Fibroblast of lung (primary cell): ENCODE measurements around the gene CTBP1. TPM values are rescaled to one million over a fixed set of nuclear protein-coding genes. Genes with fewer than 3 reads are reported as not detected.

ENCODE experiments used
- DNase-seq, 2 donors: peaks; one replicate each; pipeline versions ENCODE4 v3.0.0 to v3.0.0-alpha.2; 2010; ENCODE audit warnings: low read depth in 2 of 2
- H2AFZ ChIP-seq: 2 replicates; pipeline ENCODE4 v1.5.1; 2012; ENCODE audit warnings: low read length, control low read depth, inconsistent platforms
- H3K27ac ChIP-seq: 2 replicates; pipeline ENCODE4 v1.5.1; 2011; ENCODE audit warnings: low read length, control low read depth; ENCODE audit not compliant: insufficient read depth
- H3K27me3 ChIP-seq: 2 replicates; pipeline ENCODE4 v1.5.1; 2011; ENCODE audit warnings: mild to moderate bottlenecking, low read length; ENCODE audit not compliant: control insufficient read depth, insufficient read depth
- H3K36me3 ChIP-seq: 2 replicates; pipeline ENCODE4 v1.5.1; 2011; ENCODE audit warnings: low read length; ENCODE audit not compliant: control insufficient read depth, insufficient read depth
- H3K4me1 ChIP-seq: 2 replicates; pipeline ENCODE4 v1.5.1; 2011; ENCODE audit warnings: low read length; ENCODE audit not compliant: control insufficient read depth, insufficient read depth; ENCODE audit errors: extremely low read depth
- H3K4me2 ChIP-seq: 2 replicates; pipeline ENCODE4 v1.5.1; 2011; ENCODE audit warnings: low read length, control low read depth; ENCODE audit not compliant: insufficient read depth; ENCODE audit errors: extremely low read depth
- H3K4me3 ChIP-seq, 4 experiments: fragments of 200-600 bp in 1 of 4; sonication (generic) in 1 of 4; replicated peaks in 1 of 4; 2 replicates each; pipeline ENCODE4 v1.5.1; 2011 to 2016; ENCODE audit warnings: low read length in 4 of 4, low read depth in 3 of 4, mild to moderate bottlenecking in 3 of 4, control low read depth in 2 of 4, inconsistent platforms in 1 of 4, mixed read lengths in 1 of 4; ENCODE audit not compliant: insufficient read depth in 1 of 4; ENCODE audit errors: control extremely low read depth in 1 of 4
- H3K79me2 ChIP-seq: 2 replicates; pipeline ENCODE4 v1.5.1; 2012; ENCODE audit warnings: mild to moderate bottlenecking, low read length, inconsistent platforms; ENCODE audit not compliant: control insufficient read depth, insufficient read depth
- H3K9ac ChIP-seq: 2 replicates; pipeline ENCODE4 v1.5.1; 2011; ENCODE audit warnings: mild to moderate bottlenecking, low read length, control low read depth; ENCODE audit not compliant: insufficient read depth
- H3K9me3 ChIP-seq: 2 replicates; pipeline ENCODE4 v1.5.1; 2012; ENCODE audit warnings: low read depth, low read length; ENCODE audit not compliant: control insufficient read depth, insufficient read depth
- H4K20me1 ChIP-seq: 2 replicates; pipeline ENCODE4 v1.5.1; 2011; ENCODE audit warnings: low read length; ENCODE audit not compliant: control insufficient read depth, insufficient read depth; ENCODE audit errors: extremely low read depth
- EZH2 ChIP-seq: IDR thresholded peaks from 2 replicates; pipeline ENCODE4 v1.5.1; 2012; ENCODE audit warnings: low read length, control low read depth, mild to moderate bottlenecking; ENCODE audit errors: missing control alignments
- polyA plus RNA-seq, 2 donors: library from polyadenylated mRNA; depleted of rRNA in 1 of 2; stranded (reverse) in 1 of 2; unstranded in 1 of 2; fragments of >200 nt; gene quantifications; 2 replicates each; pipeline ENCODE4 v1.2.1, GENCODE V29; 2011 to 2012; ENCODE audit warnings: missing spikeins in 1 of 2
- total RNA-seq: library from RNA; depleted of rRNA; stranded (reverse); fragments of >200 nt; gene quantifications from 2 replicates; pipeline ENCODE4 v1.2.1, GENCODE V29; 2014
- TF ChIP-seq, protein P1 (sequence below), 2 donors: IDR thresholded peaks in 1 of 2; conservative IDR thresholded peaks in 1 of 2; 1 replicate in 1 of 2; 2 replicates in 1 of 2; pipeline ENCODE4 v1.5.1; 2011 to 2012; ENCODE audit warnings: low read length in 2 of 2, control low read depth in 1 of 2, inconsistent platforms in 1 of 2, low read depth in 1 of 2, mild to moderate bottlenecking in 1 of 2

The CTBP1 gene
- total and polyA plus RNA-seq, 2 donors (not counting 1 experiment from before 2014, with no cell fraction given): 78.2 to 249 TPM

GRCh38 chr4:1216869-1217294 lies 32.0 kb downstream of the CTBP1 start:
- H3K9ac ChIP-seq: no peak overlapping the region
- no peak overlapping the region for H3K4me2 ChIP-seq
- no peak for DNase-seq
- TF ChIP-seq, protein P1, sequence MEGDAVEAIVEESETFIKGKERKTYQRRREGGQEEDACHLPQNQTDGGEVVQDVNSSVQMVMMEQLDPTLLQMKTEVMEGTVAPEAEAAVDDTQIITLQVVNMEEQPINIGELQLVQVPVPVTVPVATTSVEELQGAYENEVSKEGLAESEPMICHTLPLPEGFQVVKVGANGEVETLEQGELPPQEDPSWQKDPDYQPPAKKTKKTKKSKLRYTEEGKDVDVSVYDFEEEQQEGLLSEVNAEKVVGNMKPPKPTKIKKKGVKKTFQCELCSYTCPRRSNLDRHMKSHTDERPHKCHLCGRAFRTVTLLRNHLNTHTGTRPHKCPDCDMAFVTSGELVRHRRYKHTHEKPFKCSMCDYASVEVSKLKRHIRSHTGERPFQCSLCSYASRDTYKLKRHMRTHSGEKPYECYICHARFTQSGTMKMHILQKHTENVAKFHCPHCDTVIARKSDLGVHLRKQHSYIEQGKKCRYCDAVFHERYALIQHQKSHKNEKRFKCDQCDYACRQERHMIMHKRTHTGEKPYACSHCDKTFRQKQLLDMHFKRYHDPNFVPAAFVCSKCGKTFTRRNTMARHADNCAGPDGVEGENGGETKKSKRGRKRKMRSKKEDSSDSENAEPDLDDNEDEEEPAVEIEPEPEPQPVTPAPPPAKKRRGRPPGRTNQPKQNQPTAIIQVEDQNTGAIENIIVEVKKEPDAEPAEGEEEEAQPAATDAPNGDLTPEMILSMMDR (conservative IDR thresholded peaks at IDR 0.05 in 1 of 2, IDR thresholded peaks at IDR 0.05 in 1 of 2; ENCODE audit: low read depth in 1 of 2, low read length in 2 of 2): no peak
- no peak for TF ChIP-seq EZH2
- H3K4me3 ChIP-seq: no peak overlapping the region
- H3K9me3 ChIP-seq: no peaks in the 10 kb centered on the region
- peaks cover 2% of the 10 kb centered on the region for H4K20me1 ChIP-seq
- no peaks in the 10 kb centered on the region for H3K27me3 ChIP-seq
- H3K79me2 ChIP-seq: peaks cover 10% of the 10 kb centered on the region
- peaks cover 43% of the 10 kb centered on the region for H3K36me3 ChIP-seq
- H2AFZ ChIP-seq: no peak overlapping the region
- no peak overlapping the region for H3K27ac ChIP-seq
- H3K4me1 ChIP-seq: peaks cover 8% of the 10 kb centered on the region

DNA sequence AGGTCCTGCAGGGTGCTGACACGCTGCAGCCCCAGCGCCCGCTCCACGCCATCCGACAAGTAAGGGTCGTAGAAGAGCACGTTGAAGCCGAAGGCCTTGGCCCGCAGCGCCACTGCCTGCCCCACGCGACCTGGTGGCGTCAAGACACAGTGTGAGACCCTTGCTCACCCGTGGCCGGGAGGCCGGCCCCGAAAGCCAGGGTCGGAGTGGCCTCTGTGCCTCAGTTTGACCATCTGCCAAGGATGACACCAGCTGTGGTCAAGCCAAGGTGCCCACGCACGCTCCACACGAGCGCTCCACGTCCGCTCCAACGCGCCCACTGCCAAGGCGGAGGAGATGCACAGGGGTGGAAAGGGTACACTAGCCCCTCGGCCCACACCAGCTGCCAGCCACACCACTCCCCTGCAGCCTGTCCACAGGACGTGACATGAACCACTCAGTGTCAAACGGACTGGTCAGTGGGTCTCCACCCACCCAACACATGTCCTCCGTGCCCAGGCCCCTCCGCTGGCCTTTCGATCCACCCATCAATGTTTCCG lies 32.8 kb downstream of the CTBP1 start:
- H3K27me3 ChIP-seq: no peaks in the 10 kb centered on the region
- no peak overlapping the region for H3K4me3 ChIP-seq
- TF ChIP-seq, protein P1 (conservative IDR thresholded peaks at IDR 0.05 in 1 of 2, IDR thresholded peaks at IDR 0.05 in 1 of 2; ENCODE audit: low read depth in 1 of 2, low read length in 2 of 2): no peak
- TF ChIP-seq EZH2: no peak
- no peak overlapping the region for H3K9ac ChIP-seq
- H2AFZ ChIP-seq: no peak overlapping the region
- no peak overlapping the region for H3K4me2 ChIP-seq
- H3K79me2 ChIP-seq: peaks cover 10% of the 10 kb centered on the region
- DNase-seq: no peak
- H3K27ac ChIP-seq: no peak overlapping the region
- no peaks in the 10 kb centered on the region for H3K9me3 ChIP-seq
- peaks cover 39% of the 10 kb centered on the region for H3K36me3 ChIP-seq
- H3K4me1 ChIP-seq: peaks cover 8% of the 10 kb centered on the region
- peaks cover 2% of the 10 kb centered on the region for H4K20me1 ChIP-seq

GRCh38 chr4:1215141-1216075 lies 33.5 kb downstream of the CTBP1 start:
- Histone ChIP-seq H3K79me2 (peaks cover 10% of the 10 kb centered on the region), H3K27me3 (no peaks in the 10 kb centered on the region), H2AFZ (no peak overlapping the region), H3K36me3 (peaks cover 42% of the 10 kb centered on the region), H3K27ac (no peak overlapping the region), H3K9me3 (no peaks in the 10 kb centered on the region), H3K4me1 (peaks cover 14% of the 10 kb centered on the region), H3K9ac (no peak overlapping the region), H3K4me2 (no peak overlapping the region), H3K4me3 (no peak overlapping the region), H4K20me1 (peaks cover 2% of the 10 kb centered on the region)
- TF ChIP-seq, protein P1 (conservative IDR thresholded peaks at IDR 0.05 in 1 of 2, IDR thresholded peaks at IDR 0.05 in 1 of 2; ENCODE audit: low read depth in 1 of 2, low read length in 2 of 2): no peak
- no peak for TF ChIP-seq EZH2
- DNase-seq: peak in 1 of 2 donors; percentile 71
